Astrocyte of the spinal cord (primary cell): ENCODE measurements around the gene HTR2A.

ENCODE experiments used
- DNase-seq: peaks from one replicate; pipeline ENCODE4 v3.0.0; 2011; ENCODE audit warnings: low read depth, low spot score
- H3K4me3 ChIP-seq: 2 replicates; pipeline ENCODE4 v1.5.1; 2011; ENCODE audit warnings: low read depth, mild to moderate bottlenecking, low read length, moderate library complexity
- CTCF ChIP-seq: IDR thresholded peaks from 2 replicates; pipeline ENCODE4 v1.5.1; 2012; ENCODE audit warnings: low read depth, mild to moderate bottlenecking, low read length, inconsistent platforms
- in situ Hi-C: cut with HindIII; loops from 2 replicates; pipeline ENCODE4 v1.10.0; 2017; ENCODE audit warnings: low sequenced_read_pairs

Gene HTR2A

GRCh38 chr13:46861959-46862358 lies 34.9 kb downstream of the HTR2A start:
- DNase-seq, result no peak
- no peak for TF ChIP-seq CTCF
- in situ Hi-C loops, result no loop called here
- H3K4me3 ChIP-seq, result no peak overlapping the region

GRCh38 chr13:46860722-46861121 lies 36.1 kb downstream of the HTR2A start:
- no peak for TF ChIP-seq CTCF
- no peak overlapping the region for H3K4me3 ChIP-seq
- no peak for DNase-seq
- in situ Hi-C loops, result no loop called here

GRCh38 chr13:46858776-46859175 lies 38.1 kb downstream of the HTR2A start:
- in situ Hi-C loops, result no loop called here

GRCh38 chr13:46858163-46858562 lies 38.7 kb downstream of the HTR2A start:
- in situ Hi-C loops, result no loop called here
- no peak for TF ChIP-seq CTCF
- no peak overlapping the region for H3K4me3 ChIP-seq
- no peak for DNase-seq

More at GRCh38 chr13:46858776-46859175, 38.1 kb downstream of the HTR2A start:
- no peak overlapping the region for H3K4me3 ChIP-seq
- no peak for TF ChIP-seq CTCF
- no peak for DNase-seq

- H3K4me3 ChIP-seq, result no peak overlapping the region
- DNase-seq, result no peak
- no peak for TF ChIP-seq CTCF
- in situ Hi-C loops, result no loop called here
Measured at GRCh38 chr13:46855664-46856063, 41.2 kb downstream of the HTR2A start.

- no peak for DNase-seq
- TF ChIP-seq CTCF, result no peak
- no peak overlapping the region for H3K4me3 ChIP-seq
- in situ Hi-C loops, result no loop called here
Measured at GRCh38 chr13:46855166-46855565, 41.7 kb downstream of the HTR2A start.

- no peak for DNase-seq
- no peak for TF ChIP-seq CTCF
- in situ Hi-C loops, result no loop called here
Measured at GRCh38 chr13:46852168-46852567, 44.7 kb downstream of the HTR2A start.

More at GRCh38 chr13:46852168-46852567, 44.7 kb downstream of the HTR2A start:
- no peak overlapping the region for H3K4me3 ChIP-seq
